Astrocyte (in vitro differentiated cells and primary cell): ENCODE data around the gene FDX2. TPM values are rescaled to one million over a fixed set of nuclear protein-coding genes. Genes with fewer than 3 reads are reported as not detected.
"Not testable (repeated sequence)": the region's sequence is repeated elsewhere in the genome, so short reads cannot be mapped to it uniquely, and the experiment has no call there.

Experiments used
- DNase-seq: peaks from one replicate; pipeline ENCODE4 v3.0.0-alpha.2; 2010; ENCODE audit warnings: low read depth
- FAIRE-seq: peaks from 2 replicates; lab custom pipeline; 2011; peaks lifted over from hg19 to GRCh38; lab: Jason Lieb, UNC
- H2AFZ ChIP-seq: 2 replicates; pipeline ENCODE4 v1.6.0; 2012; ENCODE audit warnings: low read depth, low read length, inconsistent platforms
- H3K27ac ChIP-seq: 2 replicates; pipeline ENCODE4 v1.5.1; 2011; ENCODE audit warnings: low read depth, low read length, inconsistent platforms
- H3K27me3 ChIP-seq: 2 replicates; pipeline ENCODE4 v1.6.0; 2011; ENCODE audit warnings: low read length, inconsistent platforms; ENCODE audit not compliant: insufficient read depth
- H3K36me3 ChIP-seq: 2 replicates; pipeline ENCODE4 v1.5.1; 2011; ENCODE audit warnings: low read length, inconsistent platforms; ENCODE audit not compliant: insufficient read depth
- H3K4me1 ChIP-seq: 2 replicates; pipeline ENCODE4 v1.5.1; 2011; ENCODE audit warnings: low read length, inconsistent platforms; ENCODE audit not compliant: insufficient read depth
- H3K4me2 ChIP-seq: 2 replicates; pipeline ENCODE4 v1.6.0; 2012; ENCODE audit warnings: low read length, inconsistent platforms
- H3K4me3 ChIP-seq: 2 replicates; pipeline ENCODE4 v1.5.1; 2011; ENCODE audit warnings: low read depth, mild to moderate bottlenecking, low read length, inconsistent platforms; ENCODE audit not compliant: insufficient read depth
- H3K79me2 ChIP-seq: 2 replicates; pipeline ENCODE4 v1.6.0; 2012; ENCODE audit warnings: mild to moderate bottlenecking, low read length, inconsistent platforms; ENCODE audit not compliant: insufficient read depth
- H3K9ac ChIP-seq: 2 replicates; pipeline ENCODE4 v1.6.0; 2012; ENCODE audit warnings: mild to moderate bottlenecking, low read length, inconsistent platforms
- H3K9me3 ChIP-seq: 2 replicates; pipeline ENCODE4 v1.5.1; 2012; ENCODE audit warnings: low read depth, mild to moderate bottlenecking, low read length, inconsistent platforms; ENCODE audit not compliant: insufficient read depth
- H4K20me1 ChIP-seq: 2 replicates; pipeline ENCODE4 v1.6.0; 2012; ENCODE audit warnings: low read length, inconsistent platforms; ENCODE audit not compliant: insufficient read depth
- H3K27ac Mint-ChIP-seq: one replicate; pipeline ENCODE4 v1.8.0; 2021; ENCODE audit warnings: mild to moderate bottlenecking, mixed read lengths; ENCODE audit not compliant: unreplicated experiment
- H3K27me3 Mint-ChIP-seq: one replicate; pipeline ENCODE4 v1.8.0; 2021; ENCODE audit warnings: low read depth, mixed read lengths; ENCODE audit not compliant: unreplicated experiment
- H3K36me3 Mint-ChIP-seq: one replicate; pipeline ENCODE4 v1.8.0; 2021; ENCODE audit warnings: low read depth, mixed read lengths; ENCODE audit not compliant: unreplicated experiment
- H3K4me1 Mint-ChIP-seq: one replicate; pipeline ENCODE4 v1.8.0; 2021; ENCODE audit warnings: low read depth, mixed read lengths; ENCODE audit not compliant: unreplicated experiment
- H3K4me3 Mint-ChIP-seq: one replicate; pipeline ENCODE4 v1.8.0; 2021; ENCODE audit warnings: mild to moderate bottlenecking, moderate library complexity, mixed read lengths; ENCODE audit not compliant: unreplicated experiment
- H3K9me3 Mint-ChIP-seq: one replicate; pipeline ENCODE4 v1.8.0; 2021; ENCODE audit warnings: mild to moderate bottlenecking, mixed read lengths; ENCODE audit not compliant: unreplicated experiment
- CTCF ChIP-seq: IDR thresholded peaks from 2 replicates; pipeline ENCODE4 v1.5.1; 2011; ENCODE audit warnings: low read depth, mild to moderate bottlenecking, inconsistent platforms, low read length, moderate library complexity; ENCODE audit not compliant: insufficient read depth
- EZH2 ChIP-seq: IDR thresholded peaks from 2 replicates; pipeline ENCODE4 v1.6.1; 2012; ENCODE audit warnings: mild to moderate bottlenecking, low read length, inconsistent platforms; ENCODE audit not compliant: insufficient read depth
- total RNA-seq: library from RNA; stranded (reverse); gene quantifications from 2 replicates; pipeline ENCODE4 v1.2.1, GENCODE V29; 2021

FDX2 gene
- total RNA-seq, 1 donor from 2014 or later = 24.4 TPM

GRCh38 chr19:10284065-10284959 is 31.5 kb downstream of the FDX2 start:
- FAIRE-seq = no peak
- Histone ChIP-seq H3K27me3 (peaks cover 13% of the 10 kb centered on the region), H3K36me3 (no peaks in the 10 kb centered on the region), H3K9me3 (no peaks in the 10 kb centered on the region), H3K4me3 (no peak overlapping the region), H3K4me1 (peaks cover 9% of the 10 kb centered on the region), H2AFZ (no peak overlapping the region), H3K9ac (no peak overlapping the region), H3K4me2 (no peak overlapping the region), H4K20me1 (no peaks in the 10 kb centered on the region), H3K79me2 (no peaks in the 10 kb centered on the region), H3K27ac (no peak overlapping the region)
- Mint-ChIP-seq H3K27ac (no peak overlapping the region), H3K9me3 (peaks cover 2% of the 10 kb centered on the region), H3K27me3 (peaks cover 49% of the 10 kb centered on the region), H3K4me1 (peaks cover 5% of the 10 kb centered on the region), H3K36me3 (no peaks in the 10 kb centered on the region), H3K4me3 (no peak overlapping the region)
- no peak for DNase-seq
- TF ChIP-seq CTCF = no peak
- TF ChIP-seq EZH2 = no peak

GRCh38 chr19:10283301-10284064 is 32.3 kb downstream of the FDX2 start:
- H3K4me3 ChIP-seq = no peak overlapping the region
- Mint-ChIP-seq H3K4me1 (peaks cover 5% of the 10 kb centered on the region), H3K4me3 (no peak overlapping the region), H3K36me3 (no peaks in the 10 kb centered on the region), H3K9me3 (peaks cover 2% of the 10 kb centered on the region), H3K27ac (no peak overlapping the region), H3K27me3 (peaks cover 41% of the 10 kb centered on the region)
- no peaks in the 10 kb centered on the region for H4K20me1 ChIP-seq
- DNase-seq (no peak), FAIRE-seq (no peak)
- peaks cover 5% of the 10 kb centered on the region for H3K4me1 ChIP-seq
- peaks cover 12% of the 10 kb centered on the region for H3K27me3 ChIP-seq
- no peaks in the 10 kb centered on the region for H3K9me3 ChIP-seq
- no peak overlapping the region for H3K4me2 ChIP-seq
- no peak overlapping the region for H3K27ac ChIP-seq
- no peak overlapping the region for H3K9ac ChIP-seq
- no peaks in the 10 kb centered on the region for H3K36me3 ChIP-seq
- TF ChIP-seq EZH2 (no peak), CTCF (no peak)
- no peaks in the 10 kb centered on the region for H3K79me2 ChIP-seq
- no peak overlapping the region for H2AFZ ChIP-seq

GRCh38 chr19:10282043-10282442 is 33.8 kb downstream of the FDX2 start:
- H3K27ac Mint-ChIP-seq, H3K4me1 ChIP-seq, H3K36me3 ChIP-seq, H3K4me3 ChIP-seq, H2AFZ ChIP-seq, H3K9me3 ChIP-seq, H3K9me3 Mint-ChIP-seq, H4K20me1 ChIP-seq, H3K79me2 ChIP-seq, FAIRE-seq, H3K9ac ChIP-seq, H3K27me3 ChIP-seq, H3K4me1 Mint-ChIP-seq, H3K36me3 Mint-ChIP-seq, H3K27ac ChIP-seq, DNase-seq, H3K4me2 ChIP-seq, H3K4me3 Mint-ChIP-seq: not testable (repeated sequence)
- peaks cover 33% of the 10 kb centered on the region for H3K27me3 Mint-ChIP-seq
